ENCODE measurements around the gene FGD4.

- TF ChIP-seq EZH2 (IDR thresholded peaks at IDR 0.05): no peak
- TF ChIP-seq POLR2AphosphoS5 (IDR thresholded peaks at IDR 0.05; ENCODE audit: borderline replicate concordance, low read depth, low read length): no peak
These were observed 84.1 kb downstream of the FGD4 start for GRCh38 chr12:32483499-32483898.
